ENCODE measurements around the gene GOLGA8T. TPM values are rescaled to one million over a fixed set of nuclear protein-coding genes. Genes with fewer than 3 reads are reported as not detected.
"Not testable (repeated sequence)": the region's sequence is repeated elsewhere in the genome, so short reads cannot be mapped to it uniquely, and the experiment has no call there.

The GOLGA8T gene
- total RNA-seq = 1.5 TPM

- DNase-seq (ENCODE audit: extremely low spot score in 2 of 2); H3K9me3 ChIP-seq; intact Hi-C loops (cut with DNase I): not testable (repeated sequence)
Measured at GRCh38 chr15:30134751-30135150, at the start of gene GOLGA8T. Gene GOLGA8T, plus strand, starts transcription at chr15:30135051. Its CDS starts 98 bp downstream, at chr15:30135149.

GRCh38 chr15:30097827-30098226 is 37.0 kb upstream of the GOLGA8T start:
- H3K4me3 ChIP-seq; H3K27ac ChIP-seq; intact Hi-C loops (cut with DNase I); DNase-seq (ENCODE audit: extremely low spot score in 2 of 2); H3K9me3 ChIP-seq; H3K27me3 ChIP-seq; H3K36me3 ChIP-seq; H3K4me1 ChIP-seq: not testable (repeated sequence)

More at GRCh38 chr15:30134751-30135150, at the start of gene GOLGA8T:
- H3K27ac ChIP-seq, H3K4me1 ChIP-seq, H3K36me3 ChIP-seq, H3K27me3 ChIP-seq, H3K4me3 ChIP-seq: not testable (repeated sequence)

GRCh38 chr15:30102890-30103289 is 32.0 kb upstream of the GOLGA8T start:
- H3K4me3 ChIP-seq; H3K27me3 ChIP-seq; DNase-seq (ENCODE audit: extremely low spot score in 2 of 2); H3K9me3 ChIP-seq; H3K4me1 ChIP-seq; H3K36me3 ChIP-seq; H3K27ac ChIP-seq; intact Hi-C loops (cut with DNase I): not testable (repeated sequence)

GRCh38 chr15:30103941-30104507 is 30.8 kb upstream of the GOLGA8T start:
- H3K9me3 ChIP-seq; H3K36me3 ChIP-seq; H3K4me1 ChIP-seq; H3K4me3 ChIP-seq; DNase-seq (ENCODE audit: extremely low spot score in 2 of 2); H3K27ac ChIP-seq; H3K27me3 ChIP-seq; intact Hi-C loops (cut with DNase I): not testable (repeated sequence)

GRCh38 chr15:30110591-30110990 is 24.3 kb upstream of the GOLGA8T start:
- intact Hi-C loops (cut with DNase I); H3K4me3 ChIP-seq; H3K27ac ChIP-seq; H3K9me3 ChIP-seq; H3K27me3 ChIP-seq; H3K36me3 ChIP-seq; H3K4me1 ChIP-seq; DNase-seq (ENCODE audit: extremely low spot score in 2 of 2): not testable (repeated sequence)

- not testable (repeated sequence) for H3K27ac ChIP-seq, H3K4me1 ChIP-seq
Measured at GRCh38 chr15:30130066-30130465, 4.8 kb upstream of the GOLGA8T start.

GRCh38 chr15:30143246-30143645 is 8.4 kb downstream of the GOLGA8T start:
- H3K4me3 ChIP-seq; H3K27me3 ChIP-seq; intact Hi-C loops (cut with DNase I); DNase-seq (ENCODE audit: extremely low spot score in 2 of 2); H3K27ac ChIP-seq; H3K36me3 ChIP-seq; H3K4me1 ChIP-seq; H3K9me3 ChIP-seq: not testable (repeated sequence)

More at GRCh38 chr15:30130066-30130465, 4.8 kb upstream of the GOLGA8T start:
- DNase-seq (ENCODE audit: extremely low spot score in 2 of 2); H3K36me3 ChIP-seq; H3K27me3 ChIP-seq; H3K4me3 ChIP-seq; H3K9me3 ChIP-seq; intact Hi-C loops (cut with DNase I): not testable (repeated sequence)

- intact Hi-C loops (cut with DNase I); H3K36me3 ChIP-seq; H3K27ac ChIP-seq; H3K27me3 ChIP-seq; H3K4me3 ChIP-seq; H3K9me3 ChIP-seq; DNase-seq (ENCODE audit: extremely low spot score in 2 of 2); H3K4me1 ChIP-seq: not testable (repeated sequence)
Measured at GRCh38 chr15:30149891-30150290, 15.0 kb downstream of the GOLGA8T start.

- DNase-seq (ENCODE audit: extremely low spot score in 2 of 2); H3K9me3 ChIP-seq; H3K27ac ChIP-seq; H3K36me3 ChIP-seq; H3K27me3 ChIP-seq; H3K4me3 ChIP-seq; intact Hi-C loops (cut with DNase I); H3K4me1 ChIP-seq: not testable (repeated sequence)
Measured at GRCh38 chr15:30162479-30163357, 27.9 kb downstream of the GOLGA8T start.

- H3K27ac ChIP-seq; H3K9me3 ChIP-seq; H3K36me3 ChIP-seq; H3K4me3 ChIP-seq; DNase-seq (ENCODE audit: extremely low spot score in 2 of 2); H3K27me3 ChIP-seq; intact Hi-C loops (cut with DNase I); H3K4me1 ChIP-seq: not testable (repeated sequence)
Measured at GRCh38 chr15:30163759-30164158, 28.9 kb downstream of the GOLGA8T start.

GRCh38 chr15:30164257-30164656 is 29.4 kb downstream of the GOLGA8T start:
- H3K27ac ChIP-seq; intact Hi-C loops (cut with DNase I); H3K9me3 ChIP-seq; H3K4me3 ChIP-seq; H3K36me3 ChIP-seq; H3K27me3 ChIP-seq; DNase-seq (ENCODE audit: extremely low spot score in 2 of 2); H3K4me1 ChIP-seq: not testable (repeated sequence)

GRCh38 chr15:30167403-30167802 is 32.6 kb downstream of the GOLGA8T start:
- not testable (repeated sequence) for H3K36me3 ChIP-seq; H3K9me3 ChIP-seq; DNase-seq (ENCODE audit: extremely low spot score in 2 of 2)

GRCh38 chr15:30167886-30168285 is 33.0 kb downstream of the GOLGA8T start:
- H3K4me3 ChIP-seq; H3K4me1 ChIP-seq; DNase-seq (ENCODE audit: extremely low spot score in 2 of 2); intact Hi-C loops (cut with DNase I); H3K27ac ChIP-seq; H3K27me3 ChIP-seq; H3K9me3 ChIP-seq; H3K36me3 ChIP-seq: not testable (repeated sequence)

More at GRCh38 chr15:30167403-30167802, 32.6 kb downstream of the GOLGA8T start:
- H3K27me3 ChIP-seq; H3K27ac ChIP-seq; H3K4me1 ChIP-seq; H3K4me3 ChIP-seq; intact Hi-C loops (cut with DNase I): not testable (repeated sequence)

- intact Hi-C loops (cut with DNase I); H3K27me3 ChIP-seq: not testable (repeated sequence)
Measured at GRCh38 chr15:30171452-30171851, 36.6 kb downstream of the GOLGA8T start.

More at GRCh38 chr15:30171452-30171851, 36.6 kb downstream of the GOLGA8T start:
- not testable (repeated sequence) for DNase-seq (ENCODE audit: extremely low spot score in 2 of 2); H3K9me3 ChIP-seq; H3K4me3 ChIP-seq; H3K4me1 ChIP-seq; H3K27ac ChIP-seq; H3K36me3 ChIP-seq
